GM12878 (cell line): ENCODE data around the gene HOOK1. TPM values are rescaled to one million over a fixed set of nuclear protein-coding genes. Genes with fewer than 3 reads are reported as not detected.

Experiments
- ATAC-seq: fragments of 200-7000 bp; cut with Tn5 transposase; 3 replicates; pipeline ENCODE4 v1.9.1; 2020; ENCODE audit warnings: mild to moderate bottlenecking, moderate library complexity
- BruUV-seq: library from RNA; stranded (reverse); fragments of 400-500 nt; replicated peaks from 2 replicates; lab custom pipeline; 2021; lab: Mats Ljungman, UMichigan
- CTCF ChIA-PET: fragments of 300-600 bp; sonication (Branson Sonifier 250); formaldehyde crosslinking; extraction: SDS; loops from one replicate; lab custom pipeline; 2021; ENCODE audit warnings: inconsistent platforms; lab: Yijun Ruan, JAX
- POLR2A ChIA-PET: fragments of 350-600 bp; formaldehyde crosslinking; extraction: SDS; loops from one replicate; lab custom pipeline; 2021; ENCODE audit warnings: inconsistent platforms; lab: Charles Lee
- RAD21 ChIA-PET: fragments of 300-600 bp; sonication (Branson Sonifier 250); formaldehyde crosslinking; loops from one replicate; lab custom pipeline; 2023; ENCODE audit warnings: antibody characterized with exemption; ENCODE audit not compliant: unreplicated experiment; lab: Charles Lee
- SMC1A ChIA-PET: fragments of 300-600 bp; sonication (Branson Sonifier 250); formaldehyde crosslinking; loops from one replicate; lab custom pipeline; 2023; ENCODE audit not compliant: unreplicated experiment, uncharacterized antibody; lab: Charles Lee
- DNase-seq: peaks from one replicate; pipeline ENCODE4 v3.0.0-alpha.2; 2011; ENCODE audit warnings: low read depth, low spot score
- FAIRE-seq: peaks from 3 replicates; lab custom pipeline; 2011; peaks lifted over from hg19 to GRCh38; lab: Jason Lieb, UNC
- H2AFZ ChIP-seq: 2 replicates; pipeline ENCODE4 v1.6.0; 2011; ENCODE audit warnings: low read depth, low read length, control low read depth; ENCODE audit not compliant: control insufficient read depth
- H3K27ac ChIP-seq: 2 replicates; pipeline ENCODE4 v1.5.1; 2011; ENCODE audit warnings: control low read depth; ENCODE audit not compliant: control insufficient read depth, insufficient read depth
- H3K27me3 ChIP-seq, 2 experiments: replicated peaks in 1 of 2; 2 replicates each; pipeline versions ENCODE4 v1.6.0 to v1.6.1; 2011; ENCODE audit warnings: low read length in 1 of 2; ENCODE audit not compliant: control insufficient read depth in 2 of 2, insufficient read depth in 2 of 2
- H3K36me3 ChIP-seq, 2 experiments: 2 replicates each; pipeline ENCODE4 v1.5.1; 2011; ENCODE audit warnings: low read length in 1 of 2; ENCODE audit not compliant: control insufficient read depth in 2 of 2, insufficient read depth in 2 of 2
- H3K4me1 ChIP-seq: 2 replicates; pipeline ENCODE4 v1.6.1; 2011; ENCODE audit warnings: mild to moderate bottlenecking, low read length, moderate library complexity, mixed read lengths; ENCODE audit not compliant: control insufficient read depth, insufficient read depth
- H3K4me2 ChIP-seq: 2 replicates; pipeline ENCODE4 v1.6.0; 2011; ENCODE audit warnings: control low read depth; ENCODE audit not compliant: control insufficient read depth, insufficient read depth
- H3K4me3 ChIP-seq: fragments of 200-600 bp; sonication (generic); 2 replicates; pipeline ENCODE4 v1.5.1; 2016
- H3K79me2 ChIP-seq: 2 replicates; pipeline ENCODE4 v1.6.0; 2011; ENCODE audit warnings: low read length; ENCODE audit not compliant: control insufficient read depth, insufficient read depth
- H3K9ac ChIP-seq: 2 replicates; pipeline ENCODE4 v1.8.0; 2011; ENCODE audit warnings: low read length, control low read depth, mixed read lengths; ENCODE audit not compliant: control insufficient read depth, insufficient read depth
- H3K9me3 ChIP-seq: replicated peaks from 3 replicates; pipeline ENCODE4 v1.5.1; 2011; ENCODE audit warnings: mild to moderate bottlenecking, low read length; ENCODE audit not compliant: control insufficient read depth, insufficient read depth
- H4K20me1 ChIP-seq: 2 replicates; pipeline ENCODE4 v1.6.0; 2011; ENCODE audit not compliant: control insufficient read depth, insufficient read depth
- RELA ChIP-seq: fragments of 450-650 bp; IDR thresholded peaks from 2 replicates; pipeline ENCODE4 v1.8.0; 2014; ENCODE audit warnings: borderline replicate concordance; ENCODE audit not compliant: partially characterized antibody
- SIX5 ChIP-seq: IDR thresholded peaks from 2 replicates; pipeline ENCODE4 v1.6.1; 2011; ENCODE audit warnings: mild to moderate bottlenecking, low read depth, low read length, moderate library complexity; ENCODE audit not compliant: severe bottlenecking
- ZBTB40 ChIP-seq: fragments of 450-650 bp; IDR thresholded peaks from 2 replicates; pipeline ENCODE4 v1.6.1; 2016; ENCODE audit warnings: mild to moderate bottlenecking, moderate library complexity, borderline replicate concordance
- WGBS: methylation state at CpG from one replicate; pipeline ENCODE4 v1.1.6; 2016; ENCODE audit warnings: low lambda C conversion rate; ENCODE audit not compliant: insufficient replicate concordance, insufficient coverage; ENCODE audit errors: missing lambda C conversion rate; 5-methylcytosine and 5-hydroxymethylcytosine counted together
- in situ Hi-C: fragments of 300-500 bp; cut with MboI; formaldehyde crosslinking; loops from 9 replicates; pipeline ENCODE4 v1.14.3; 2018; ENCODE audit warnings: mixed read lengths
- intact Hi-C: fragments of 100-400 bp; cut with micrococcal nuclease; formaldehyde crosslinking; loops from one replicate; pipeline ENCODE4 v1.14.2; 2022; ENCODE audit not compliant: unreplicated experiment
- polyA plus RNA-seq, 11 experiments: library from polyadenylated mRNA; depleted of rRNA in 4 of 11; unstranded in 6 of 11; stranded (reverse) in 5 of 11; fragments of >200 nt; fragmentation: Nextera tagmentation in 4 of 11; fragmentation: Illumina TruSeq in 1 of 11; extraction: Ambion mirVana in 4 of 11; extraction: Trizol in 1 of 11; gene quantifications; 1 replicate in 1 of 11; 2 replicates in 10 of 11; pipeline versions ENCODE4 v1.2.1 to v1.2.3, GENCODE V29; 2011 to 2016; ENCODE audit warnings: inconsistent platforms in 2 of 11, missing spikeins in 2 of 11, low read depth in 1 of 11
- total RNA-seq, 4 experiments: library from RNA; depleted of rRNA in 3 of 4; stranded (reverse); fragments of >200 nt in 3 of 4; fragmentation: Illumina TruSeq in 1 of 4; extraction: Trizol in 1 of 4; gene quantifications; 2 replicates each; pipeline versions ENCODE4 v1.2.1 to v1.2.3, GENCODE V29; 2013 to 2021
- TF ChIP-seq, protein P1 (sequence below): fragments of 450-650 bp; IDR thresholded peaks from 2 replicates; pipeline ENCODE4 v1.6.1; 2016; ENCODE audit warnings: mild to moderate bottlenecking

HOOK1 gene
- total and polyA plus RNA-seq, 10 of the 15 experiments (the other 5 are each of a cell fraction or from before 2014, with no cell fraction given): 1.4 to 15.4 (median 3.7) TPM

DNA sequence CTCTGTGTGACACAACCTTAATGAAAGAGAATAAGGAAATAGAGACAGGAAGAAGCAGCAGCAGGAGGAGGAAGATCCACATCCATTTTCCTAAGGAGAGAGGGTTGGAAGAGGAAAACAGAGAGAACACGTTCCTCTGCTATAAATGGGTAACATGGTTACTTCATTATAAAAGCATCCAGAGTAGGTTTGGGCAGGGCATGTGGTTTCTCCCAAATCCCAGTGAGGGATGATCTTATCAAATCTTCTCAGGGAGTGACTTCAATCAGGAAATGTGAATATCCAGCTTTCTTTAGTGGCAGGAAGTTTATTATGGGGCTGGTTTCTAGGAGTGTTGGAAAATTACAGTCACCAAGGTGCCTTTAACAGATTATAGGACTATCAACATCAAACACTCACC is 100.8 kb downstream of the HOOK1 start (continued):
- TF ChIP-seq ZBTB40: no peak

- Histone ChIP-seq H3K27ac (no peak overlapping the region), H3K79me2 (no peaks in the 10 kb centered on the region)
- ATAC-seq: peak; percentile 55
- TF ChIP-seq SIX5 (no peak), RELA (no peak)
- TF ChIP-seq, protein P1, sequence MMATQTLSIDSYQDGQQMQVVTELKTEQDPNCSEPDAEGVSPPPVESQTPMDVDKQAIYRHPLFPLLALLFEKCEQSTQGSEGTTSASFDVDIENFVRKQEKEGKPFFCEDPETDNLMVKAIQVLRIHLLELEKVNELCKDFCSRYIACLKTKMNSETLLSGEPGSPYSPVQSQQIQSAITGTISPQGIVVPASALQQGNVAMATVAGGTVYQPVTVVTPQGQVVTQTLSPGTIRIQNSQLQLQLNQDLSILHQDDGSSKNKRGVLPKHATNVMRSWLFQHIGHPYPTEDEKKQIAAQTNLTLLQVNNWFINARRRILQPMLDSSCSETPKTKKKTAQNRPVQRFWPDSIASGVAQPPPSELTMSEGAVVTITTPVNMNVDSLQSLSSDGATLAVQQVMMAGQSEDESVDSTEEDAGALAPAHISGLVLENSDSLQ: peak; percentile 75
- TF ChIP-seq, all 136 proteins: peak for 1
- Histone ChIP-seq H3K9ac (no peak overlapping the region), H3K9me3 (no peaks in the 10 kb centered on the region; the same call in 2 of the 3 replicates), H3K36me3 (no peaks in the 10 kb centered on the region), H3K4me2 (no peak overlapping the region), H2AFZ (no peak overlapping the region), H3K4me3 (no peak overlapping the region), H3K27me3 (no peaks in the 10 kb centered on the region), H3K4me1 (no peaks in the 10 kb centered on the region), H4K20me1 (no peaks in the 10 kb centered on the region)
- SMC1A ChIA-PET: no interaction called here
- 57% methylated on average over 10 of the region's 10 CpGs for WGBS
- in situ Hi-C loops: no loop called here
- intact Hi-C loops: no loop called here
- DNase-seq: no peak
- CTCF ChIA-PET: interaction anchor here (1.2 kb wide), 1 partner anchor 30 kb away, joined by 4 read pairs; no protein-coding TSS in a partner anchor
- FAIRE-seq: no peak
- RAD21 ChIA-PET: no interaction called here
- no TSS peak for BruUV-seq
- POLR2A ChIA-PET: no interaction called here
Observed at GRCh38 chr1:59917026-59917784, 102.5 kb downstream of the HOOK1 start.
